ENCODE data around the gene ARMC7.

DNA sequence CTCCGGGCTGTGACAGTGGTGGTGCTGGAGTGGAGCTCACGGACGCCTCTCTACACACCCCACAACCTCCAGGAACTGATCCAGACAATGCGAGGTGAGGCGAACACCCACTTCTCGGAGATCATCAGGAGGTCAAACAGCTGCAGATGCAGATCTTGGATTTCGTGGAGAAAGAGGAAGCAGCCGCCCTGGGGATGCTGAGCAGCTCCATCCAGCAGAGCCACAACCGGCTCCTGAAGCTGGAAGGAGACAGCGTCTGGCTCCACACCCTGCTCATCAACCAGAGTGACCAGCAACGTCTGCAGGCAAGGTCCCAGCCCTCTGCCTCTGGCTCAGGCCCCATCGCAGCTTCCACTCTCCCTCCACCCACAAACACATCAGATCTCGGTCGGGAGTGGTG, 35.2 kb upstream of the ARMC7 start:
- TF ChIP-seq, protein P1, sequence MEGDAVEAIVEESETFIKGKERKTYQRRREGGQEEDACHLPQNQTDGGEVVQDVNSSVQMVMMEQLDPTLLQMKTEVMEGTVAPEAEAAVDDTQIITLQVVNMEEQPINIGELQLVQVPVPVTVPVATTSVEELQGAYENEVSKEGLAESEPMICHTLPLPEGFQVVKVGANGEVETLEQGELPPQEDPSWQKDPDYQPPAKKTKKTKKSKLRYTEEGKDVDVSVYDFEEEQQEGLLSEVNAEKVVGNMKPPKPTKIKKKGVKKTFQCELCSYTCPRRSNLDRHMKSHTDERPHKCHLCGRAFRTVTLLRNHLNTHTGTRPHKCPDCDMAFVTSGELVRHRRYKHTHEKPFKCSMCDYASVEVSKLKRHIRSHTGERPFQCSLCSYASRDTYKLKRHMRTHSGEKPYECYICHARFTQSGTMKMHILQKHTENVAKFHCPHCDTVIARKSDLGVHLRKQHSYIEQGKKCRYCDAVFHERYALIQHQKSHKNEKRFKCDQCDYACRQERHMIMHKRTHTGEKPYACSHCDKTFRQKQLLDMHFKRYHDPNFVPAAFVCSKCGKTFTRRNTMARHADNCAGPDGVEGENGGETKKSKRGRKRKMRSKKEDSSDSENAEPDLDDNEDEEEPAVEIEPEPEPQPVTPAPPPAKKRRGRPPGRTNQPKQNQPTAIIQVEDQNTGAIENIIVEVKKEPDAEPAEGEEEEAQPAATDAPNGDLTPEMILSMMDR (IDR thresholded peaks at IDR 0.05), result no peak
- TF ChIP-seq EP300 (IDR thresholded peaks at IDR 0.05), result no peak

All from esophagus muscularis mucosa (tissue), 3 donors.